Right lobe of liver (tissue), 6 donors: Measurements from ENCODE around the gene DOCK3. TPM values are rescaled to one million over a fixed set of nuclear protein-coding genes. Genes with fewer than 3 reads are reported as not detected.
A peak's percentile ranks its signal among the peaks of the same experiment; 100 is the strongest.

Experiments used
- ATAC-seq, 4 donors: fragments of 200-7000 bp; cut with Tn5 transposase; one replicate each; pipeline ENCODE4 v1.9.1; 2020; ENCODE audit warnings: mild to moderate bottlenecking in 4 of 4, moderate library complexity in 4 of 4
- DNase-seq, 3 donors: peaks; one replicate each; pipeline ENCODE4 v3.0.0-alpha.2; 2020
- H3K27ac ChIP-seq, 3 donors: fragments of 200-600 bp; one replicate each; pipeline ENCODE4 v1.8.0; 2022
- H3K27me3 ChIP-seq, 2 donors: fragments of 200-600 bp; one replicate each; pipeline ENCODE4 v1.8.0; 2022
- H3K36me3 ChIP-seq, 4 donors: fragments of 200-600 bp; sonication (generic) in 1 of 4; one replicate each; pipeline versions ENCODE4 v1.5.1 to v1.8.0; 2017 to 2022; ENCODE audit warnings: control low read depth in 1 of 4
- H3K4me1 ChIP-seq, 4 donors: fragments of 200-600 bp; sonication (generic) in 1 of 4; one replicate each; pipeline versions ENCODE4 v1.5.1 to v1.8.0; 2017 to 2022; ENCODE audit warnings: control low read depth in 1 of 4
- H3K4me3 ChIP-seq, 3 donors: fragments of 200-600 bp; one replicate each; pipeline ENCODE4 v1.8.0; 2022
- H3K9me3 ChIP-seq, 4 donors: fragments of 200-600 bp; sonication (generic) in 1 of 4; one replicate each; pipeline versions ENCODE4 v1.5.1 to v1.8.0; 2017 to 2022; ENCODE audit warnings: control low read depth in 1 of 4
- POLR2A ChIP-seq: fragments of 450-650 bp; IDR thresholded peaks from one replicate; pipeline ENCODE4 v1.6.1; 2017; ENCODE audit warnings: antibody characterized with exemption, mild to moderate bottlenecking
- WGBS: methylation state at CpG from one replicate; pipeline ENCODE4 v1.1.6; 2018; ENCODE audit warnings: low coverage, low lambda C conversion rate; ENCODE audit not compliant: insufficient coverage; ENCODE audit errors: missing lambda C conversion rate; 5-methylcytosine and 5-hydroxymethylcytosine counted together
- intact Hi-C, 2 donors: fragments of 100-400 bp; cut with DNase I; formaldehyde crosslinking; loops; one replicate each; pipeline versions ENCODE4 v1.11.2 to v1.14.1; 2022
- total RNA-seq, 6 experiments: library from RNA; depleted of rRNA in 2 of 6; stranded (reverse); fragments of >200 nt in 2 of 6; fragmentation: NEBNext Ultra II Directional in 3 of 6; extraction: Animal tissue kit (Norgen Biotek cat#: 25700) in 3 of 6; gene quantifications; one replicate each; pipeline versions ENCODE4 v1.1.0 to v1.2.4, GENCODE V29; 2016 to 2023
- TF ChIP-seq, protein P1 (sequence below), 4 donors: fragments of 200-600 bp in 3 of 4; fragments of 450-650 bp in 1 of 4; IDR thresholded peaks; one replicate each; pipeline versions ENCODE4 v1.5.1 to v1.8.0; 2016 to 2022; ENCODE audit warnings: antibody characterized with exemption in 4 of 4, mild to moderate bottlenecking in 2 of 4
- donor health status: DM: no; HTN: yes; CAD: no.
- donor health status: DM: no; HTN: no; CAD: no.
- donor health status: DM: no; HTN: no; CAD: no.
- donor health status: DM: no; HTN: yes; CAD: no.
- donor health status: DM: no; HTN: yes; CAD: no.

The DOCK3 gene
- total RNA-seq, 6 experiments from 2014 or later = 0.04 to 0.06 (median 0.06) TPM; not detected in 3

DNA sequence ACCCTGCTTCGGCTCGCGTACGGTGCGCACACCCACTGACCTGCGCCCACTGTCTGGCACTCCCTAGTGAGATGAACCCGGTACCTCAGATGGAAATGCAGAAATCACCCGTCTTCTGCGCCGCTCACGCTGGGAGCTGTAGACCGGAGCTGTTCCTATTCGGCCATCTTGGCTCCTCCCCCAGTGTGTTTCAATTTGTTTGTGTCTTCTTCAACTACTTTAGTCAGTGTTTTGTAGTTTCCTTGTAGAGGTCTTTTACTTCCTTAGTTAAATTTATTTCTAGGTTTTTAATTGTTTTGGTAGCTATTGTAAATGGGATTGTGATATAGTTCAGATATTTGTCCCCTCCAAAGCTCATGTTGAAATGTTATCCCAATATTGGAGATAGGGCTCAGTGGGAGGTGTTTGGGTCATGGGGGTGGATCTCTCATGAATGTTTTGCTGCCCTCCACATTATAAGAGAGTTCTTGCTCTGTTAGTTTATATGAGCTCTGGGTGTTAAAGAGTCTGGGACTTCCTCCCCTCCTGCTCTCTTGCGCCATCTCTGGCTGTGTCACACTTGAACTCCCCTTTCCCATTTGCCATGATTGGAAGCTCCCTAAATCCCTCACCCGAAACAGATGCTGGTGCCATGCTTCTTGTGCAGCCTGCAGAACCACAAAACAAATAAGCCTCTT lies 304.4 kb downstream of the DOCK3 start:
- ATAC-seq = no peak

DNA sequence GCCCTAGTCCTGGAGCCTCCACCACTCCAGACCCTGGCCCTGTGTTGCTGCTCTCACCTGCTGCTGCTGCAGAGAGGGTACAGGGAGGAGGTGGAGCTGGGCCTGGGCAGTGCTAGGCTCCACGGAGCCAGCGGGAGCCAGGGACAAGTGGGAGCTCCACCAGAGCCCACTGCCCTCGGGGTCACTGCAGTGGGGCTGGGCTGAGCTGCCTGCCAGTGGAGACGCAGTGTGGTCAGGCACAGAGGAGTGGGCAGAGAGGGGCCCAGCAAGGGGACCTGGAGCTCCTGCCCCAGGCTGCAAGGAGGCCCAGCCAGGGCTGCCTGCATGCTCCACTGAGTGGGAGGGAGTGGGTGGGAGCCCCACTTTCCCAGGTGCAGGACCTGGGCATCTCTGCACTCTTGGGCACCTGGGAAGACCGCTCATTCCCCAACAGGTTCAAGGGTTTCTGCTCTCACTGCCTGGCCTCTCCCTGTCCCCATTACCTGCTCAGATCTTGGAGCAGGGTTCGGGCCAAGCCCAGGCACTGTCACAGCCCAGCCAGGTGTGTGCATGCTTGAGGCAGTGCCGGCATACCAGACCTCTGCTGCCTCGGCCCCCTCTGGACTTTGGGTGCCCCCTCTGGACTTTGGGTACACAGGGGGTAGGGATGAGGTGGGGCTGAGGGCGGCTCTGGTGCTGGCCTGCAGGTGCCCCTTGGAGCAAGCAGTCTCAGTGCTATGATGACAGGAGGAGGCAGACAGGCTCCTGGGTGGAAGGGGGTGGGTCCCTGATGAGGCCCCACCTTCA lies 308.0 kb downstream of the DOCK3 start:
- intact Hi-C loops = no loop called here
- Histone ChIP-seq H3K4me1 (no peaks in the 10 kb centered on the region), H3K4me3 (no peak overlapping the region), H3K36me3 (no peaks in the 10 kb centered on the region), H3K9me3 (no peaks in the 10 kb centered on the region), H3K27me3 (no peaks in the 10 kb centered on the region), H3K27ac (no peak overlapping the region)
- no CpG with 5 or more reads among the region's 9 CpGs for whole genome bisulfite sequencing
- DNase-seq (no peak), ATAC-seq (peak in 1 of 4 donors; percentile 41)
- TF ChIP-seq, protein P1, sequence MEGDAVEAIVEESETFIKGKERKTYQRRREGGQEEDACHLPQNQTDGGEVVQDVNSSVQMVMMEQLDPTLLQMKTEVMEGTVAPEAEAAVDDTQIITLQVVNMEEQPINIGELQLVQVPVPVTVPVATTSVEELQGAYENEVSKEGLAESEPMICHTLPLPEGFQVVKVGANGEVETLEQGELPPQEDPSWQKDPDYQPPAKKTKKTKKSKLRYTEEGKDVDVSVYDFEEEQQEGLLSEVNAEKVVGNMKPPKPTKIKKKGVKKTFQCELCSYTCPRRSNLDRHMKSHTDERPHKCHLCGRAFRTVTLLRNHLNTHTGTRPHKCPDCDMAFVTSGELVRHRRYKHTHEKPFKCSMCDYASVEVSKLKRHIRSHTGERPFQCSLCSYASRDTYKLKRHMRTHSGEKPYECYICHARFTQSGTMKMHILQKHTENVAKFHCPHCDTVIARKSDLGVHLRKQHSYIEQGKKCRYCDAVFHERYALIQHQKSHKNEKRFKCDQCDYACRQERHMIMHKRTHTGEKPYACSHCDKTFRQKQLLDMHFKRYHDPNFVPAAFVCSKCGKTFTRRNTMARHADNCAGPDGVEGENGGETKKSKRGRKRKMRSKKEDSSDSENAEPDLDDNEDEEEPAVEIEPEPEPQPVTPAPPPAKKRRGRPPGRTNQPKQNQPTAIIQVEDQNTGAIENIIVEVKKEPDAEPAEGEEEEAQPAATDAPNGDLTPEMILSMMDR (IDR thresholded peaks at IDR 0.05) = no peak
- no peak for TF ChIP-seq POLR2A

More for the DNA sequence above, 304.4 kb downstream of the DOCK3 start:
- Histone ChIP-seq H3K27me3 (no peaks in the 10 kb centered on the region), H3K36me3 (no peaks in the 10 kb centered on the region), H3K9me3 (no peaks in the 10 kb centered on the region), H3K27ac (no peak overlapping the region), H3K4me3 (no peak overlapping the region), H3K4me1 (no peaks in the 10 kb centered on the region)
- intact Hi-C loops = no loop called here
- WGBS = 91% methylated on average over 5 of the region's 15 CpGs
- no peak for TF ChIP-seq POLR2A
- TF ChIP-seq, protein P1 (IDR thresholded peaks at IDR 0.05) = no peak
- DNase-seq = no peak

DNA sequence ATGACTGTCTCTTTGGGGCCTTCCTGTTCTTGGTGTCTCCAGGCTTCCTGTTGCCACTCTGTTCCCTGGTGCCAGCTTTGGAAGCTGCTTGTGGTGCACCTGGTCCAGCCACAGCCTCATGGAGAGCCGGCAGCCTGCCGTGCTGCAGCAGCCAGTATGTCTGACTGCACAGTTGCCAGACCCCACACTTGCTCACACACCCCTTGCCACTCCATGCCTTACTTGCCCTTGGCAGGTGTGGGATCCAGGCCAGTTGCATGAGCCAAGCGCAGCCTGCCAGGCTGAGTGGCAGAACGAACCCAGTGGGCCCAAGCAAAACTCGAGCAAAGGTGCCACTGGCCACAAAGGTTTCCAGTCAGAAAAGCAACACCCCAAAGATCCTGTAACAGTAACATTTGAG lies 309.2 kb downstream of the DOCK3 start:
- WGBS = 80% methylated on average over 1 of the region's 5 CpGs
- H3K27ac ChIP-seq = no peak overlapping the region
- intact Hi-C loops = no loop called here
- TF ChIP-seq, protein P1 (IDR thresholded peaks at IDR 0.05) = no peak
- no peak for TF ChIP-seq POLR2A
- no peaks in the 10 kb centered on the region for H3K36me3 ChIP-seq
- no peaks in the 10 kb centered on the region for H3K4me1 ChIP-seq
- H3K9me3 ChIP-seq = no peaks in the 10 kb centered on the region
- no peaks in the 10 kb centered on the region for H3K27me3 ChIP-seq
- H3K4me3 ChIP-seq = no peak overlapping the region
- ATAC-seq (no peak), DNase-seq (no peak)

DNA sequence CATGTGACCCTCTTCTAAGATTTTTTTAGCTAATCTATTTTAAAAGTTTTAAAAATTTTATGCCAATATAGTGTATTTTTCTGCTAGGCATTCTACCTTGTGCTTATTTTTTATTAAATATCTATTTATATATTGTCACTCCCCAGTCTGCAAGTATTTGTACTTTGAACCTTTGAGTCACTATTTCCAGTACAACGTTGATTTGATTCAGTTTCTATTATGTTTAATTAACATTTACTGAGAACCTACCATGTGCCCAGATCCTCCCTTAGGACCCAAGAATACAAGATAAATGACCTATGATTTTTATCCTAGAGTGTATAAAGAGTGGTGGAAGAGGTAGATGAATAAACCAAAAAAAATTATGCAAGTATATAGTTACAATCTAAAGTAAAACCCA lies 311.2 kb downstream of the DOCK3 start:
- no peak for TF ChIP-seq POLR2A
- TF ChIP-seq, protein P1 (IDR thresholded peaks at IDR 0.05) = no peak
- peak in 2 of 4 donors; percentile 27 to 63 for ATAC-seq
- 19% methylated on average over 1 of the region's 1 CpG for WGBS

More for the DNA sequence above, 311.2 kb downstream of the DOCK3 start:
- H3K27ac ChIP-seq = no peak overlapping the region
- DNase-seq = no peak
- no peak overlapping the region for H3K4me3 ChIP-seq
- H3K27me3 ChIP-seq = no peaks in the 10 kb centered on the region
- intact Hi-C loops = no loop called here
- H3K36me3 ChIP-seq = no peaks in the 10 kb centered on the region
- no peaks in the 10 kb centered on the region for H3K4me1 ChIP-seq
- H3K9me3 ChIP-seq = no peaks in the 10 kb centered on the region
